DMS79 treated with DMSO at 0.1 percent for 48 hours (cell line): Measurements from ENCODE around the gene PSMB11.

ENCODE experiments used
- DNase-seq: peaks from one replicate; lab custom pipeline; 2025; lab: John Stamatoyannopoulos, UW

The PSMB11 gene

GRCh38 chr14:23060536-23061260 lies 18.7 kb downstream of the PSMB11 start:
- DNase-seq, result no peak

- DNase-seq, result no peak
These were observed 20.0 kb downstream of the PSMB11 start for GRCh38 chr14:23062002-23062401.

- DNase-seq, result no peak
These were observed 21.6 kb downstream of the PSMB11 start for GRCh38 chr14:23063601-23064000.

GRCh38 chr14:23066368-23066767 lies 24.4 kb downstream of the PSMB11 start:
- no peak for DNase-seq

GRCh38 chr14:23066855-23067744 lies 25.1 kb downstream of the PSMB11 start:
- DNase-seq, result no peak

GRCh38 chr14:23067847-23068788 lies 26.1 kb downstream of the PSMB11 start:
- DNase-seq, result no peak

GRCh38 chr14:23068789-23069412 lies 26.9 kb downstream of the PSMB11 start:
- DNase-seq, result no peak

GRCh38 chr14:23069413-23069806 lies 27.4 kb downstream of the PSMB11 start:
- DNase-seq, result no peak

GRCh38 chr14:23070262-23071129 lies 28.5 kb downstream of the PSMB11 start:
- no peak for DNase-seq

- no peak for DNase-seq
These were observed 29.4 kb downstream of the PSMB11 start for GRCh38 chr14:23071244-23071920.

GRCh38 chr14:23071921-23072539 lies 30.0 kb downstream of the PSMB11 start:
- DNase-seq, result no peak

GRCh38 chr14:23074906-23075305 lies 32.9 kb downstream of the PSMB11 start:
- no peak for DNase-seq

GRCh38 chr14:23076785-23077408 lies 34.9 kb downstream of the PSMB11 start:
- DNase-seq, result no peak

GRCh38 chr14:23077962-23078361 lies 36.0 kb downstream of the PSMB11 start:
- no peak for DNase-seq

- no peak for DNase-seq
These were observed 36.7 kb downstream of the PSMB11 start for GRCh38 chr14:23078692-23079116.

- no peak for DNase-seq
These were observed 37.7 kb downstream of the PSMB11 start for GRCh38 chr14:23079716-23080115.

- DNase-seq, result no peak
These were observed 38.5 kb downstream of the PSMB11 start for GRCh38 chr14:23080474-23080873.

- DNase-seq, result no peak
These were observed 43.4 kb downstream of the PSMB11 start for GRCh38 chr14:23085458-23085857.

- no peak for DNase-seq
These were observed 44.6 kb downstream of the PSMB11 start for GRCh38 chr14:23086565-23086964.
